ENCODE measurements around the gene GPD1. TPM values are rescaled to one million over a fixed set of nuclear protein-coding genes. Genes with fewer than 3 reads are reported as not detected.

GPD1 gene
- total and polyA plus RNA-seq, 9 of the 15 experiments (the other 6 are each of a cell fraction or from before 2014, with no cell fraction given) = 0.13 to 1.00 (median 0.55) TPM

GRCh38 chr12:50070314-50071060 is 33.3 kb upstream of the GPD1 start (continued):
- TF ChIP-seq ZNF717 (CRISPR knock-in tag; IDR thresholded peaks at IDR 0.05) (no peak), YBX1 (IDR thresholded peaks at IDR 0.05) (no peak), HINFP (tag; conservative IDR thresholded peaks at IDR 0.05; ENCODE audit: low read depth) (no peak), ZNF407 (IDR thresholded peaks at IDR 0.05; ENCODE audit: low read depth) (no peak), THAP7 (CRISPR knock-in tag; IDR thresholded peaks at IDR 0.05) (no peak), POLR2AphosphoS2 (IDR thresholded peaks at IDR 0.05; ENCODE audit: low read length) (no peak), AFF4 (CRISPR knock-in tag; IDR thresholded peaks at IDR 0.05) (no peak), GATAD2A (IDR thresholded peaks at IDR 0.05) (no peak), HNRNPLL (IDR thresholded peaks at IDR 0.05; ENCODE audit: low read depth, low read length, poor library complexity, severe bottlenecking) (no peak), BHLHE40 (IDR thresholded peaks at IDR 0.05; ENCODE audit: low read length) (no peak), SMAD4 (CRISPR knock-in tag; conservative IDR thresholded peaks at IDR 0.05) (no peak), SMARCA5 (IDR thresholded peaks at IDR 0.05) (no peak), ZNF3 (CRISPR knock-in tag; IDR thresholded peaks at IDR 0.05) (no peak), HIVEP1 (CRISPR knock-in tag; IDR thresholded peaks at IDR 0.05) (no peak)
